ENCODE results near the gene KRTAP19-6. TPM values are rescaled to one million over a fixed set of nuclear protein-coding genes. Genes with fewer than 3 reads are reported as not detected.

The KRTAP19-6 gene, protein sequence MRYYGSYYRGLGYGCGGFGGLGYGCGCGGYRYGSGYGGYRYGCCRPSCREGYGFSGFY
- total RNA-seq (2014; rRNA removed; shearing (Covaris generic)), result not detected in 2 replicates

DNA sequence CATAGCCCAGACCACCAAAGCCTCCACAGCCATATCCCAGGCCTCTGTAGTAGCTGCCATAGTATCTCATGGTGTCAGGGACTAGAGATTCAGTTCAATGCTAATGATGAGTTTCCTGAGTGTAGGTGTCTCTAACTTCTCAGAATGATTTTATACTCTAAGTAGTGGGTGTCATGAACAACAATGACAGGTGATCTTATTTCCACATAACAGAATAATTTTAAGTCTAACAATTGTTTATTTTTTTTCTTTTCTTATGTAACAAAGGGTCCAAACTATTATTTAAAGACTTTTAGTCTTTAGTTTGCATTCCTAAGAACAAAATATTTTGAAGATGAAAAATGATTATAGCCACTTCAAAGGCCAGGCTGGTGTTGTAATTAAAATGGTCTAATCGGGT lies at the start of gene KRTAP19-6:
TSS of gene KRTAP19-6 (minus strand) at position 101 of the 400 bp plus-strand sequence. CDS start at position 70, 31 bp downstream.
- no peak for DNase-seq (ENCODE audit: low spot score)

DNA sequence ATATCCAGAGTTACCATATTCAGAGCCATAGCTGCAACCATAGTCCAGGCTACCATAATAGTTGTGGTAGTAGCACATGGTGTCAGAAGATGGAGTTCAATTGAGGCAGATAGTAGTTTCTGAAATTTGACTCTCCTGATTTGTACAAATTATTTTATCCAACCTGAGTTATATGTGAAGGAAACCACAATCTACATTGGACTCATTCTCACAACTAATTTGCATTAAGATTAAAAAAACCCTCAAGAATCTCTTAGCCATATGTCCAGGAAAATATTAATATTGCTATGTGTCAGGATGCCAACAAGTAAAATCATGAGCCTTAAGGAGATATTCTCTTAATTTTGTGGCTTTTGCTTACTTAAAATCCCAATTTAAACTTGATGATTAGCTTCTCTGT lies 48.6 kb upstream of the KRTAP19-6 start, which contains the start of gene KRTAP22-2:
TSS of gene KRTAP22-2 (minus strand) at position 101 of the 400 bp plus-strand sequence.
- DNase-seq (ENCODE audit: low spot score), result no peak

DNA sequence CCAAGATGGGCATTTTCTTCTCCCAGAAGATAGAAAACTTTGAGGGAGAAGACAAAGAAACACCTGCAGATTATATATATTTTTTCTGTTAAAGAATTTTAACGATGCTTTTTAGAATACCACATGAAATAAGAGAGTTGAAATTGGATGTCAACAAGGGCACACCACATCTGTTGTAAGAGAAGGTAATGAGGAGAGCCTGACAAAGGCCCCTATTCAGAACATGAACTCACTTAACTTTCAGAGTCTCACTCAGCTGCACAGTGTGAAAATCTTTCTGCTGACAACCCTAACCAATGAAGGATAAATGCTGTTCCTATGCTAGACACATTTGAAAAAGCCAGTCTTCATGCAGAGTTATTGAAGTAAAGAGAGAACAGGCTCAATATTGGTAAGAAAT lies 41.2 kb upstream of the KRTAP19-6 start:
- no peak for DNase-seq (ENCODE audit: low spot score)

- DNase-seq (ENCODE audit: low spot score), result no peak
Observed at GRCh38 chr21:30580132-30580531, 38.5 kb upstream of the KRTAP19-6 start.

GRCh38 chr21:30579346-30579745 lies 37.7 kb upstream of the KRTAP19-6 start:
- DNase-seq (ENCODE audit: low spot score), result no peak

GRCh38 chr21:30577766-30578165 lies 36.1 kb upstream of the KRTAP19-6 start:
- no peak for DNase-seq (ENCODE audit: low spot score)

GRCh38 chr21:30567617-30568016 lies 26.0 kb upstream of the KRTAP19-6 start:
- DNase-seq (ENCODE audit: low spot score), result no peak

DNA sequence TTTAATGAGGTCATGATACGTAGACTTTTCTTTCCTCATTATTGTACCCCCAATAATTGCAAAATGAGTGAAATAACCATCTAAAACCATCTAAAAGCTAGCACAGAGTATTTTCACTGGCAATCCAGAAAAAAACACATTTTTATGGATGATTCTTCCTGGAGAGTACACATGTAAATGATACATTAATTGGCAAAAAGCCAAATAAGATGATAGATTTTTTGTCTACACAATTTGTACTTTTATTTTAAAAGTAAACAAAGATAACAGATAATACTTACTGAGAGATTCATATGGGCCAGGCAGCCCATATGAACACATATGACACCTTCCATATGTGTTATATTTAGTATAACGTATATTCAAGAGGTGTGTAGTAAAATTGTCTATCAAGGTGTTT lies 22.0 kb upstream of the KRTAP19-6 start:
- DNase-seq (ENCODE audit: low spot score), result no peak

GRCh38 chr21:30563072-30563471 lies 21.4 kb upstream of the KRTAP19-6 start:
- no peak for DNase-seq (ENCODE audit: low spot score)

- no peak for DNase-seq (ENCODE audit: low spot score)
Observed at GRCh38 chr21:30561957-30562356, 20.3 kb upstream of the KRTAP19-6 start.

DNA sequence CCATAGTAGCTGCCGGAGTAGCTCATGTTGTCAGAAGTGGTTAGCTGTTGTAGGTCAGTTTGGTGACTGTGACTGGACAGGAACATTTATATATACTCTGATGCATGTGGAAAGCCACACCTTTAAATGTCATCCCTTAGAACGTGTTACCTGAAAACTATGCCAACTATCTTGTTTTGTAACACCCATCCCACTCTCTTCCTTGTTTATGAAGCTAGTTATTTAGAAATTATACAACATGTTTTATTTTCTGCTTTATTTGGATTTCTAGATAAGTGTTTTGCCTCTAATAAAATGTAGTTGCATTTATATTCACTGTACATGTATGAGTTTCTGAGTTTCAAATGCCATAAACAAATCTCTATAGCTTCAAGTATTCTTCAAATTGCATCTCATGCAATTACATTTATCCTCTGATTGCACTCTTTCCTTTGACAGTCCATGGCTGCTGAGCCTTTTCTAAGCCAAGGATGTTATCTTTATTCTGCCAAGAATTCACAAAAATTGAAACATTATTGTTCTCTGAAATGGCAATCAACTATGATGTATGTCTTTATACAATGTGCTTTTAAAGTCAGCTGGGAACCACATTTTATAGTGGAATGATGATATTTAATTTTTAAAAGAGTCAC lies 19.7 kb upstream of the KRTAP19-6 start, which contains the start of gene KRTAP19-7:
TSS of gene KRTAP19-7 (minus strand) at position 51 of the 632 bp plus-strand sequence. CDS start at position 26, 25 bp downstream.
- no peak for DNase-seq (ENCODE audit: low spot score)

DNA sequence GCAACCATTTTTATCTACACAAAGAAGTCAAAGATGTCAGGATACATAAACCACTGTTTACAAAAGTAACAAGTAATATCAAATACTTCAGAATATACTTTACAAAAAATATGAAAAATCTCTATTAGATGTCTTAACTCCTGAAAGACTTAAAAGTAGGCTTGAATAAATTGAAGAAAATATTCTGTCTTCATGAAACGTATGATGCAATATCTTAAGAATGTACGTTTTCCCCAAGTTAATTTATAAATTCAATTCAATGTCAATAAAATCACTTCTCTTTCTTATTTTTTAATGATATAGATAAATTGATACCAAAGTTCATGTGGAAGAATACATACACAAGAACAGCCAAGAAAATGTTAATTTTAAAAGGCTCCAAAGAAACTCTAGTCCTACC lies 13.4 kb upstream of the KRTAP19-6 start:
- no peak for DNase-seq (ENCODE audit: low spot score)

GRCh38 chr21:30552782-30553181 lies 11.1 kb upstream of the KRTAP19-6 start:
- no peak for DNase-seq (ENCODE audit: low spot score)

- DNase-seq (ENCODE audit: low spot score), result no peak
Observed at GRCh38 chr21:30518876-30519275, 22.8 kb downstream of the KRTAP19-6 start.

- no peak for DNase-seq (ENCODE audit: low spot score)
Observed at GRCh38 chr21:30515681-30516080, 26.0 kb downstream of the KRTAP19-6 start.

DNA sequence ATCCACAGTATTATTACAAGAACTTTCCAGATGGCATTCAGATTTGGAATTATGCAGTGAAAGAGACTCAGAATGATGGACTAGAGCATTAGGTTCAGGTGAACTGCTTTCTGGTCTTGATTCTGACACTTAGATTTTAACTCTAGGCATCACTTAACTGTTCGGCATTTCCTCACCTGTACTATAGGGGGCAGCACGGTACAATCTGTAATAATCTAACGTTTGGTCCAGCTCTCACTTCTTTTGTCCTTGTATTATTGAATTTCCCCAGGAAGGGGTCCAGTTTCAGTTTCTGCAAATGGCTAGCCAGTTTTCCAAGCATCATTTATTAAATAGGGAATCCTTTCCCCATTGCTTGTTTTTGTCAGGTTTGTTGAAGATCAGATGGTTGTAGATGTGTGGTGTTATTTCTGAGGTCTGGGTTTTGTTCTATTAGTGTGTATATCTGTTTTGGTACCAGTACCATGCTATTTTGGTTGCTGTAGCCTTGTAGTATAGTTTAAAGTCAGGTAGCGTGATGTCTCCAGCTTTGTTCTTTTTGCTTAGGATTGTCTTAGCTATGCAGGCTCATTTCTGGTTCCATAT lies 36.0 kb downstream of the KRTAP19-6 start:
- DNase-seq (ENCODE audit: low spot score), result peak; percentile 23

DNA sequence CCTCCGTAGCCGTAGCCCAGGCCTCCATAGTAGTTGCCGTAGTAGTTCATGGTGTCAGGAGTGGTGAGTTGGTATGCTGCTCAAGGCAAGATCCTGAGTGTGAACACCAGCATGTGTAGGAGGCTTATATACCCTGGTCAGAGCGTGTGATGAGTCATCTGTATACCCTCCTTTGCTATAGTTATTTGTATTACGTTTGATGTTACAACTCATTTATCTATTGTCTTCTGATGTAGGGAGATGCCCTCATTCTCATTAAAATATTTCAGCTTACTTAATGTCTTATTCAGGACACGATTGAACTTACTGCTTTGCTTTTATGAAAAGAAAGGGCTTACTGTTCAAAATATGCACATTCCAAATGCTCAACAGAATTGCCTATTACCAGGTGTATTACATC lies 39.6 kb downstream of the KRTAP19-6 start, which contains the start of gene KRTAP19-5:
TSS of gene KRTAP19-5 (minus strand) at position 101 of the 400 bp plus-strand sequence. CDS start at position 50, 51 bp downstream.
- DNase-seq (ENCODE audit: low spot score), result no peak

DNA sequence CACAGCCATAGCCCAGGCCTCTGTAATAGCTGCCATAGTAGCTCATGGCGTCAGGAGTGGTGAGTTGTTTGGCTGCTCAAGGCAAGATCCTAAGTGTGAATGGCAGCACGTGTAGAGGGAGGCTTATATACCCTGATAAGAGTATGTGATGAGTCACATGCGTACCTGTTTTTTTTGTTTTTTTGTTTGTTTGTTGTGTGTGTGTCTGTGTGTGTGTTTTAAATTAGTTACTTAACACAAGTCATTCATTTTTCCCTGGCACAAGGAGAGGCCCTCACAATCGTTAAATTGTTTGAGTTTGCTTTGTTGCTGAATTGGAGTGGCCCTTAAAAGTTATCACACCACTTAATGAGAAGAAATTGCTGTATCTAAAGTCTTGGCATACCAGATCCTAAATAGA lies 44.6 kb downstream of the KRTAP19-6 start, which contains the start of gene KRTAP19-4:
TSS of gene KRTAP19-4 (minus strand) at position 101 of the 400 bp plus-strand sequence. CDS start at position 46, 55 bp downstream.
- DNase-seq (ENCODE audit: low spot score), result no peak

- no peak for DNase-seq (ENCODE audit: low spot score)
Observed at GRCh38 chr21:30491963-30492428, 49.7 kb downstream of the KRTAP19-6 start, which contains the start of gene KRTAP19-3. TSS of gene KRTAP19-3 (minus strand) at chr21:30492013. CDS start at chr21:30491957, 56 bp downstream.

Data from HT-29 (cell line).